Activated naive CD8-positive, alpha-beta T cell treated with anti-CD3 and anti-CD28 coated beads, Interleukin-2, amount 50 U/mL, for 24 hours (primary cell): ENCODE results near the gene BCKDHB.
A peak's percentile ranks its signal among the peaks of the same experiment; 100 is the strongest.

Source experiments
- ATAC-seq: fragments of 150-1000 bp; cut with Tn5 transposase; one replicate; pipeline ENCODE4 v1.10.0; 2021
- DNase-seq: peaks from one replicate; pipeline ENCODE4 v3.0.0; 2021
- H3K27ac Mint-ChIP-seq: one replicate; pipeline ENCODE4 v1.8.0; 2021; ENCODE audit warnings: mild to moderate bottlenecking, mixed read lengths
- H3K27me3 Mint-ChIP-seq: one replicate; pipeline ENCODE4 v1.8.0; 2021; ENCODE audit warnings: mixed read lengths
- H3K36me3 Mint-ChIP-seq: one replicate; pipeline ENCODE4 v1.8.0; 2021; ENCODE audit warnings: low read depth, mixed read lengths
- H3K4me1 Mint-ChIP-seq: one replicate; pipeline ENCODE4 v1.8.0; 2021; ENCODE audit warnings: mixed read lengths
- H3K4me3 Mint-ChIP-seq: one replicate; pipeline ENCODE4 v1.8.0; 2021; ENCODE audit warnings: mild to moderate bottlenecking, moderate library complexity, mixed read lengths
- H3K9me3 Mint-ChIP-seq: one replicate; pipeline ENCODE4 v1.8.0; 2021; ENCODE audit warnings: mixed read lengths

BCKDHB gene

GRCh38 chr6:80133020-80133419 is 26.5 kb downstream of the BCKDHB start:
- no peaks in the 10 kb centered on the region for H3K4me1 Mint-ChIP-seq
- H3K36me3 Mint-ChIP-seq = peaks cover 17% of the 10 kb centered on the region
- no peaks in the 10 kb centered on the region for H3K9me3 Mint-ChIP-seq
- H3K27ac Mint-ChIP-seq = no peak overlapping the region
- DNase-seq (peak; percentile 6), ATAC-seq (no peak)
- no peak overlapping the region for H3K4me3 Mint-ChIP-seq
- H3K27me3 Mint-ChIP-seq = no peaks in the 10 kb centered on the region

DNA sequence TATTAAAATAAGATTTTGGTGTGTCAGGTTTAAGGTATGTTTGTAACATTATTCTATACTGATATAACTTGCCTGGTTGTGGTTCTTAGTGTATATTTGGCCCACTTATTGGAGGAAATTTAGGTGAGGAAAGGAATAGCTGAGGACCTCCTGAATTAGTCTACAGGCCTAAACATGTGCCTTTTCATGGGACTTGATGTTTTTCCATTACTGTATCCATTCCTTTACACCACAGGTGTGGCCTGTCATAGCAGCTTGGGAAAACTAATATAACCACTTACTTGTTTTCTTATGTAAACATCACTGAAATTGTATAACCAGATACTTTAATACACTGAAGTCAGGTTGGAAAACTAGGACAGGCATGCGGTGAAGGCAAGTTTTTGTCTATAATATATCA is 27.6 kb downstream of the BCKDHB start:
- H3K27me3 Mint-ChIP-seq = no peaks in the 10 kb centered on the region
- DNase-seq (no peak), ATAC-seq (no peak)
- no peaks in the 10 kb centered on the region for H3K9me3 Mint-ChIP-seq
- H3K4me3 Mint-ChIP-seq = no peak overlapping the region
- H3K36me3 Mint-ChIP-seq = peaks cover 16% of the 10 kb centered on the region
- H3K27ac Mint-ChIP-seq = no peak overlapping the region
- H3K4me1 Mint-ChIP-seq = no peaks in the 10 kb centered on the region

DNA sequence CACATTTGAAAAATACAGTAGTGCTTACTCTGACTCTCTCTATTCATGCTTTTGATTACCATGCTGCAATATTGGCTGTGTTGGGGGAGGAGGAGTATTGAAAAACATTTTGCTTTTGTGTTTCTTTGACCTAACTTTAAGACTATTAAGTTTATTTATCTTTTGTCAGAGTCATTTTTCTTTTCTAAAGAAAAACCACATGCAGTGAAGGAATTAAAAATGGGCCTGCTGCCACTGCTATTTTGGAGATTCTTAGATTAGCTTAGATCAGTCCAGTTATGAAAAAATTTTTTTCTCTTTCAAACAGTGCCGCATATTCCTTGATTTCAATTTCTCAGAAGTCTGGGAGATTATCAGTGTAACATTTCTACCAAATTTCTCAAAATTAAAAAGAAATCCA is 36.1 kb downstream of the BCKDHB start:
- H3K27me3 Mint-ChIP-seq = no peaks in the 10 kb centered on the region
- H3K27ac Mint-ChIP-seq = no peak overlapping the region
- H3K4me3 Mint-ChIP-seq = no peak overlapping the region
- H3K4me1 Mint-ChIP-seq = no peaks in the 10 kb centered on the region
- peaks cover 27% of the 10 kb centered on the region for H3K36me3 Mint-ChIP-seq
- H3K9me3 Mint-ChIP-seq = peaks cover 2% of the 10 kb centered on the region
- ATAC-seq (no peak), DNase-seq (no peak)

- H3K36me3 Mint-ChIP-seq = peaks cover 26% of the 10 kb centered on the region
These were observed 37.0 kb downstream of the BCKDHB start for GRCh38 chr6:80143419-80143937.

GRCh38 chr6:80144753-80145315 is 38.4 kb downstream of the BCKDHB start:
- Mint-ChIP-seq H3K36me3 (peaks cover 26% of the 10 kb centered on the region), H3K27ac (no peak overlapping the region)
- DNase-seq = no peak

More at GRCh38 chr6:80143419-80143937, 37.0 kb downstream of the BCKDHB start:
- no peak overlapping the region for H3K4me3 Mint-ChIP-seq
- ATAC-seq (no peak), DNase-seq (no peak)
- no peaks in the 10 kb centered on the region for H3K27me3 Mint-ChIP-seq
- H3K9me3 Mint-ChIP-seq = peaks cover 5% of the 10 kb centered on the region
- no peaks in the 10 kb centered on the region for H3K4me1 Mint-ChIP-seq
- no peak overlapping the region for H3K27ac Mint-ChIP-seq

GRCh38 chr6:80145509-80145908 is 39.0 kb downstream of the BCKDHB start:
- no peaks in the 10 kb centered on the region for H3K4me1 Mint-ChIP-seq
- H3K9me3 Mint-ChIP-seq = peaks cover 5% of the 10 kb centered on the region
- H3K36me3 Mint-ChIP-seq = peaks cover 25% of the 10 kb centered on the region
- no peak overlapping the region for H3K27ac Mint-ChIP-seq
- ATAC-seq (no peak), DNase-seq (no peak)
- H3K27me3 Mint-ChIP-seq = no peaks in the 10 kb centered on the region
- no peak overlapping the region for H3K4me3 Mint-ChIP-seq

More at GRCh38 chr6:80144753-80145315, 38.4 kb downstream of the BCKDHB start:
- Mint-ChIP-seq H3K27me3 (no peaks in the 10 kb centered on the region), H3K9me3 (peaks cover 5% of the 10 kb centered on the region), H3K4me3 (no peak overlapping the region), H3K4me1 (no peaks in the 10 kb centered on the region)
- ATAC-seq = no peak

- Mint-ChIP-seq H3K27me3 (no peaks in the 10 kb centered on the region), H3K27ac (no peak overlapping the region), H3K36me3 (peaks cover 21% of the 10 kb centered on the region), H3K9me3 (peaks cover 5% of the 10 kb centered on the region), H3K4me1 (no peaks in the 10 kb centered on the region), H3K4me3 (no peak overlapping the region)
- ATAC-seq (no peak), DNase-seq (no peak)
These were observed 39.5 kb downstream of the BCKDHB start for GRCh38 chr6:80145921-80146320.

DNA sequence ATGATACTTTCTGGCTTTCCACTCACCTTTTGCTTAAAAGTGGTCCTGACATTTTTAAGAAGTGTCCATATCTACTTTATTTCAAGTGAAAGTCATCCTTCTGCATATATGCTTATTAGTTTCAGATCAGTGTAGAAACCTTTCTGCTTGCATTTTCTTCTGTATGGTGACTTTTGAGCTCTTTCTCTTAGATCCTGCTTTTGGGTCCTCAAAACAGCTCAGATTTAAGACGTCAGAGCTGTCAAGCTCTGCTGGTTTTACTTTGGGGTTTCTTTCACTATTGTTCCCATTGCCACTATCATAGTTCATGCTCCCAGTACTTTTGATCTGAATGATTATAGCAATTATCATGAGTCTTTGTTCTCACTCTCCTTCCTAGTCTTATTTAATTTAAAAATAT is 41.7 kb downstream of the BCKDHB start:
- Mint-ChIP-seq H3K27ac (no peak overlapping the region), H3K27me3 (no peaks in the 10 kb centered on the region), H3K36me3 (peaks cover 20% of the 10 kb centered on the region), H3K9me3 (peaks cover 5% of the 10 kb centered on the region), H3K4me3 (no peak overlapping the region), H3K4me1 (no peaks in the 10 kb centered on the region)
- ATAC-seq (no peak), DNase-seq (no peak)

DNA sequence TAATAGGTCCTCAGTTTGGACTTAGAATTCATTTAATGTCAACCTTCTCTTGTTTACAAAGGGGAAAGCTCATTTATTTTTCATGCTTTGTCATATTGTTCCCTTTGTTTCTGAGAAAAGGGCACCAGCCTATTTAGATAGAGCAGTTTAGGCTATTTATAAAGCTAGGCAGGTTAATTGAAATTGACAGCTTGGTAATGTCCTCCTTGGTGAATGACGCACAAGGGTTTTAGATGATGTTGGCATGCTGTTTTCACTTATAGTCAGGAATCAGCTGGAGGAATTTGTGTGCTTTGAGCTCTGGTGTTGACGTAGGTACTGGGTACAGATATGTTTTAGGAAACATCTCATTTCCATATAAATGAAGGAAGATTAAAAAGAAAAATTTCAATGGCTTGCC is 45.2 kb downstream of the BCKDHB start:
- H3K4me3 Mint-ChIP-seq = no peak overlapping the region
- H3K27me3 Mint-ChIP-seq = no peaks in the 10 kb centered on the region
- H3K4me1 Mint-ChIP-seq = no peaks in the 10 kb centered on the region
- DNase-seq (no peak), ATAC-seq (no peak)
- no peak overlapping the region for H3K27ac Mint-ChIP-seq
- H3K36me3 Mint-ChIP-seq = peaks cover 9% of the 10 kb centered on the region
- H3K9me3 Mint-ChIP-seq = peaks cover 5% of the 10 kb centered on the region

- DNase-seq (no peak), ATAC-seq (no peak)
- H3K9me3 Mint-ChIP-seq = no peaks in the 10 kb centered on the region
- no peaks in the 10 kb centered on the region for H3K27me3 Mint-ChIP-seq
- no peak overlapping the region for H3K4me3 Mint-ChIP-seq
- H3K36me3 Mint-ChIP-seq = peaks cover 1% of the 10 kb centered on the region
- H3K4me1 Mint-ChIP-seq = no peaks in the 10 kb centered on the region
- H3K27ac Mint-ChIP-seq = no peak overlapping the region
These were observed 47.7 kb downstream of the BCKDHB start for GRCh38 chr6:80154160-80154559.

- Mint-ChIP-seq H3K27me3 (no peaks in the 10 kb centered on the region), H3K4me1 (no peaks in the 10 kb centered on the region), H3K27ac (no peak overlapping the region), H3K9me3 (no peaks in the 10 kb centered on the region), H3K36me3 (no peaks in the 10 kb centered on the region), H3K4me3 (no peak overlapping the region)
- ATAC-seq (no peak), DNase-seq (no peak)
These were observed 49.8 kb downstream of the BCKDHB start for GRCh38 chr6:80156221-80156620.

GRCh38 chr6:80158478-80158989 is 52.1 kb downstream of the BCKDHB start:
- Mint-ChIP-seq H3K36me3 (no peaks in the 10 kb centered on the region), H3K9me3 (no peaks in the 10 kb centered on the region), H3K4me1 (no peaks in the 10 kb centered on the region), H3K27ac (no peak overlapping the region), H3K4me3 (no peak overlapping the region), H3K27me3 (no peaks in the 10 kb centered on the region)
- DNase-seq = no peak
- ATAC-seq = no peak

DNA sequence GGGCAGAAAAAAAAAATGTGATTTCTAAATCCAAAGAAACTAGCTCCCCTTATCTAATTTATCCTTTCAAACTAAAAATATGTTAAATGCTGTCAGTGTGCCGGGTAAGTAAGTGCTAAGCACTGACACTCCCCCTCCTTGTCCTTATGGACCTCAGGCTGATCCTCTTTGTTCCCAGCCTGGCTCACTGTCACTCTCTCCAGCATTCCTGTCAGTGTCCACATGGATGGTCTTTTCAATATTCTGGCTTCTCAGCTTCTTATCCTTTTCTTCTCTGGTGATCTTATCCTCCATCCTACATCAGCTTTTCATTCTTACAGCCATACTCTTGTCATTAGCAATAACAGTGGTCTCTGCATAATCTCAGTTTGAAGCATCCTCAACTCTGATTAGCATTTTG is 55.0 kb downstream of the BCKDHB start:
- Mint-ChIP-seq H3K27ac (no peak overlapping the region), H3K9me3 (no peaks in the 10 kb centered on the region), H3K4me1 (no peaks in the 10 kb centered on the region), H3K4me3 (no peak overlapping the region), H3K27me3 (no peaks in the 10 kb centered on the region), H3K36me3 (no peaks in the 10 kb centered on the region)
- no peak for DNase-seq
- ATAC-seq = no peak

- ATAC-seq (peak; percentile 66), DNase-seq (no peak)
- H3K27ac Mint-ChIP-seq = no peak overlapping the region
- H3K9me3 Mint-ChIP-seq = no peaks in the 10 kb centered on the region
- peaks cover 2% of the 10 kb centered on the region for H3K4me1 Mint-ChIP-seq
- H3K4me3 Mint-ChIP-seq = no peak overlapping the region
- no peaks in the 10 kb centered on the region for H3K36me3 Mint-ChIP-seq
- H3K27me3 Mint-ChIP-seq = no peaks in the 10 kb centered on the region
These were observed 57.3 kb downstream of the BCKDHB start for GRCh38 chr6:80163754-80164187.

DNA sequence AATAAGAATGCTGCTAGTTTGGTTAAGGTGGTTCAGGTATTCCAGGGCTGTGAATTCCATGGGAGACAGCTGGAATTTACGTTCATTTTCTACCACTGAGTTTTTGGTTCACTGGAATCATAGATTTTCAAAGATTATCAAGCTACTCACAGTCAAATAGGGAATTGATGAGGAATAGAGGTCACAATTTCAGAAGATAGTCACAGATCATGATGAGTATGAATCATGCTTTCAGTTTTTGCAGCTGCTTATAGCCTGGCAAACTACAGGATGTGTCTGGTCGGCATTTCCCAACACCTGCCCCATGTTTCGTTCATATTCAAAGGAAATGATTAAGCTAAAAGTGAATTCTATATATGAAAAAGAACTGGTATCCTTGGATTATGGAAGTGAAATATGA is 58.7 kb downstream of the BCKDHB start:
- Mint-ChIP-seq H3K4me1 (peaks cover 2% of the 10 kb centered on the region), H3K4me3 (peak overlapping the region; percentile 59), H3K9me3 (no peaks in the 10 kb centered on the region), H3K27me3 (no peaks in the 10 kb centered on the region), H3K36me3 (no peaks in the 10 kb centered on the region), H3K27ac (peak overlapping the region; percentile 7)
- DNase-seq (peak; percentile 17), ATAC-seq (peak; percentile 94)
